GM19043 (cell line): ENCODE results near the gene ATP13A4.
"Not testable (repeated sequence)": the region's sequence is repeated elsewhere in the genome, so short reads cannot be mapped to it uniquely, and the experiment has no call there.

Experiments
- ATAC-seq: cut with Tn5 transposase; IDR thresholded peaks from one replicate; pipeline ENCODE4 v1.9.1; 2021; ENCODE audit warnings: low read depth; ENCODE audit not compliant: unreplicated experiment

The ATP13A4 gene

GRCh38 chr3:193563426-193563825, 8.7 kb upstream of the ATP13A4 start:
- ATAC-seq, result no peak

- no peak for ATAC-seq
Measured at GRCh38 chr3:193560870-193561269, 6.2 kb upstream of the ATP13A4 start.

- ATAC-seq, result no peak
Measured at GRCh38 chr3:193560091-193560490, 5.4 kb upstream of the ATP13A4 start.

- ATAC-seq, result no peak
Measured at GRCh38 chr3:193559100-193559499, 4.4 kb upstream of the ATP13A4 start.

GRCh38 chr3:193556841-193557240, 2.1 kb upstream of the ATP13A4 start:
- no peak for ATAC-seq

GRCh38 chr3:193553586-193553985, 1.1 kb downstream of the ATP13A4 start:
- no peak for ATAC-seq

- no peak for ATAC-seq
Measured at GRCh38 chr3:193552923-193553322, 1.8 kb downstream of the ATP13A4 start.

- ATAC-seq, result no peak
Measured at GRCh38 chr3:193548406-193548805, 6.3 kb downstream of the ATP13A4 start.

- no peak for ATAC-seq
Measured at GRCh38 chr3:193546129-193546528, 8.6 kb downstream of the ATP13A4 start.

GRCh38 chr3:193545304-193545703, 9.4 kb downstream of the ATP13A4 start:
- ATAC-seq, result no peak

GRCh38 chr3:193544289-193544688, 10.4 kb downstream of the ATP13A4 start:
- no peak for ATAC-seq

GRCh38 chr3:193530231-193531165, 24.2 kb downstream of the ATP13A4 start:
- no peak for ATAC-seq

GRCh38 chr3:193526085-193526484, 28.6 kb downstream of the ATP13A4 start:
- not testable (repeated sequence) for ATAC-seq

GRCh38 chr3:193522473-193522872, 32.2 kb downstream of the ATP13A4 start:
- no peak for ATAC-seq

GRCh38 chr3:193520738-193521137, 34.0 kb downstream of the ATP13A4 start:
- ATAC-seq, result no peak

- no peak for ATAC-seq
Measured at GRCh38 chr3:193515966-193516365, 38.7 kb downstream of the ATP13A4 start.

- ATAC-seq, result no peak
Measured at GRCh38 chr3:193510154-193510553, 44.5 kb downstream of the ATP13A4 start.

- ATAC-seq, result no peak
Measured at GRCh38 chr3:193509103-193509965, 45.4 kb downstream of the ATP13A4 start.

- no peak for ATAC-seq
Measured at GRCh38 chr3:193508108-193508507, 46.6 kb downstream of the ATP13A4 start.

GRCh38 chr3:193507566-193507965, 47.1 kb downstream of the ATP13A4 start:
- no peak for ATAC-seq

- no peak for ATAC-seq
Measured at GRCh38 chr3:193506921-193507320, 47.8 kb downstream of the ATP13A4 start.
